GOT3 (cell line): ENCODE data around the gene SLC25A25.
"Not testable (repeated sequence)": the region's sequence is repeated elsewhere in the genome, so short reads cannot be mapped to it uniquely, and the experiment has no call there.

ENCODE experiments used
- DNase-seq: peaks from one replicate; lab custom pipeline; 2025; ENCODE audit warnings: mixed read lengths; lab: John Stamatoyannopoulos, UW

SLC25A25 gene

DNA sequence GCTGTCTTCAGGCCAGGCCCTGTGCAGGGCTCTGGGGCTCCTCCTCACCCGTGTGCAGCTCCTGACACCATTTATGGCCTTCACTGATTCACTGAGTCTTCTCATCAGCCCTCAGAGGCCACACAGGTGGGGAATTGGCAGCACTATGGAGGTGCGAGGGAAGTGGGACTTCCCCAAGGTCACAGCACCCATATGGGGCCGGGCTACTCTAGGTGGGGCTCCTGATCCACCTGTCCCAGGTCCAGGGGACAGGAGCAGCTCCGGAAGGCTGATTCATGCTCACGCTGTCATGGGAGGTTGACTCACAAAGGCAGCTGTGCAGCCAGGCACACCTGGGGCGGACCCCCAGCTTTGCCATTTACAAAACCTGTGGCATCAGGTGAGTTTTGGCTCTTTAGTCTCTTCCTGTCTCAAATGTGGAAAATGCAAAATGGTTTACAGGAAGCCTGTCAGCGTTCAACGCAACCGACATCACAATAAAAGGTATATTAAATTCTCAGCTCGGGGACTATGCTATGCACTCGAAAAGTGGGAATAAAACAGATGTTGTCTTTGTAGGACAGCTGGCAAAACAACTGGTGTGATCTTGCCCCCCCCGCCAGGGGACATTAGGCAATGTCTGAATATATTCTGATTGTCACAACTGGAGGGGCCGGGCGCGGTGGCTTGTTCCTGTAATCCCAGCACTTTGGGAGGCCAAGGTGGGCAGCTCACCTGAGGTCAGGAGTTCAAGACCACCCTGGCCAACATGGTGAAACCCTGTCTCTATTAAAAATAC, 15.9 kb upstream of the SLC25A25 start:
- DNase-seq = no peak

DNA sequence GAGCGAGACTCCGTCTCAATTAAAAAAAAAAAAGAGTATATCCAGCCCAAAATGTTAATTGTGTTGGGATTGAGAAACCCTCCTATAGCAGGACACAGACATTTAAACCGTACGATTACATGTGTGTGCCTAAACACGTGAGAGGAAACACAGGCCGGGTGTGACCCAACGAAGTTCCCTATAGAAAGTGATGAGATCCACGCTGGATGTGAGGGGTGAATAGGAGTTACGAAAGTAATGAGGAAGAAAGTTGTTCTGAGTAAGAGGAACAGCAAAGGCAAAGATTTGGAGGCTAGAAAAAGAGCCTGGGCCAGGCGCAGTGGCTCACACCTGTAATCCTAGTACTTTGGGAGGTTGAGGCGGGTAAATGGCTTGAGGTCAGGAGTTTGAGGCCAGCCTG, 14.5 kb upstream of the SLC25A25 start:
- DNase-seq = no peak

DNA sequence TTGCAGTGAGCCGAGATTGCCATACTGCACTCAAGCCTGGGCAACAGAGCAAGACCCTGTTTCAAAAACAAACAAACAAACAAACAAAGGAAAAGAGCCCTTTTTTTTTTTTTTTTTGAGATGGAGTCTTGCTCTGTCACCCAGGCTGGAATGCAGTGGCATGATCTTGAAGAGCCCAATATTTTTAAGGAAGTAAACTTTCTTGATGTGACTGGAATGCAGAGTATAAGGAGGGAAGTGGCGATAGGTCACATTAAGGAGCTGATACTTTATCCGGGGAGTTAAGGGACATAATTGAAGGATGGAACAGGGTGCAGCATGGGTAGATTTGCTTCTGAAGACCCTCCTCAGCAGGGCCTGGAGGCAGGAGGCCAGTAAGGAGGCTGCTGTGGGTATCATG, 13.9 kb upstream of the SLC25A25 start:
- DNase-seq = no peak

DNA sequence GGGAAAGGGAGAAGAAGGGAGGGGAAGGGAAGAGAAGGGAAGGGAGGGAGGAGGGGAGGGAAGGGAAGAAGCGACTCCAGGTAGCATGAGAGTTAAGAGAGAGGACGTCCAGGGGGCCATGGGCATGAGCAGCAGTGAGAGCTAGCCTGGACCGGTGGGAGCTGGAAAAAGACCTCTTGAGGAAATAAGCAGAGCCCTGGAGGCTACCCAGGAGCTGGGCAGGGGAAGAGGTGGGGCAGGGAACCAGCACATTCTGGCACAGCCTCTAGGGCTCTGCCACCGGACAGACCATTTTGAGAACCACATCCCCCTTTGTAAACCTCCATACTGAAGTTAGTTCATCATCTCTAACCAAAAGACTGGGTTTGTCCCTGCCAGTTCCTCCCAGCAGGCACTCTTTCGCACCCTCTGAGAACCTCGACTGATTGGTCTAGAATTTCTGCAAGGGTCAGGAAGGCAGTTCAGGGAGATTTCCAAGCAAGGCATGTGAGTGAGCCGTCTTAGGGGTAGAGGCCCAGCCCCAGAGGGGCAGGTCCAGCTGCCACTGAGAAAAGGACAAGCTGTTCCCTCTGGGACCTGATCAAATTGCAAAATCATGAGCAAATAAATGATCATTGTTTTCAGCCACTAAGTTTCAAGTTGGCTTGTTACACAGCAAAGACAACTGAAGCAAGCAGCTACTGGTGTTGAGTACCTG, 12.5 kb upstream of the SLC25A25 start:
- DNase-seq = no peak

DNA sequence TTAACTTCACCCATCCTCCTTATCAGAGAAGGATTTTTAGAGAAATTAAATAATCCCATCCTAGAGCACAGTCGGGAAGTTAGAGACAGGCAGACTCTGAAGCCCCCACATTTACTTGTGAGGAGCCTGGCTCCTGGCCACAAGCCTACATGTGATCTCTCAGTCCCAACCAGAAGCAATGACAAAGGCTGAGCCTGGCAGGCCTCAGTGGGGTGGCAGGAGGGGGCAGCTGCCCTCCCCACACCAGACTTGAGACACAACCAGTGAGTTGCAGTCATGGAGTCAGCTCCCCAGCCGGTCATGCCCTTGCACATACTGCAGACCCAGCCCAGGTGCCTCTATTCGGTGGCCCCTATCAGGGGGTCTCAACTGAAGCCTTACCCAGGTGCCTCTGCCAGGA, 11.9 kb upstream of the SLC25A25 start:
- no peak for DNase-seq

DNA sequence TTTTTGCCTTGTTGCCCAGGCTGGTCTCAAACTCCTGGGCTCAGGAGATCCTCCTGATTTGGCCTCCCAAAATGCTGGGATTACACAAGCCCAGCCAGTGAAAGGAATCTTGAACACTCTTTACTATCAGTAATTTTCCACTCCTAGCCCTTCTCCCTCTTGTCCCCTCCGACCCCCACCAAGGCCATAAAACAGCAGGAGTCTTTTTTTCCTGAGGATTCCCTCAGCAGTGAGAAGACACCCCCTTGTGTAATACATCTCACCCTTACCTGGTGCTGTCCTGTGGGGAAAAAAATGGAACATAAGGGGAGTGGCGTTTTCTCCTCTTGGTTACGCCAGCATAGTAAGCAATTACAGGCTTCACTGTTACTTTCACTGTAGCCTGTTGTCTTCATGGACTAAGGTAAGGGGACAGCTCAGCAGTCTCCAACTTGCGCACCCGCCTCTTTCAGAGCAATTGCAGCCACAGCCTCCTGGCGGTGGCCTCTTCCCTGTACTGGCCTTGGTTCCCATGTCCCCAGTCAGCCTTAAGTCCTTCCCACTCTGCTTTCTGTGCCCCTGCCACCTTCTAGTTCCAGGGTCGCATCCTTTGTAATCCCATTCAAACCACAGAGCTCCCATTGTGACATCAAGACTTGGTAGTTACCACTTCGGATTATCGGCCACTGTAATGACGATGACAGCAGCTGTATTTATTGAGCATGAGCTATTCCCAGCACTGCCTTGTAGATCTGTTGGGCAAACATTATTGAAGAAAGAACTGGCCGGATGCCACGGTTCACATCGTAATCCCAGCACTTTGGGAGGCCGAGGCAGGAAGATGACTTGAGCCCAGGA, 10.9 kb upstream of the SLC25A25 start:
- DNase-seq = no peak

DNA sequence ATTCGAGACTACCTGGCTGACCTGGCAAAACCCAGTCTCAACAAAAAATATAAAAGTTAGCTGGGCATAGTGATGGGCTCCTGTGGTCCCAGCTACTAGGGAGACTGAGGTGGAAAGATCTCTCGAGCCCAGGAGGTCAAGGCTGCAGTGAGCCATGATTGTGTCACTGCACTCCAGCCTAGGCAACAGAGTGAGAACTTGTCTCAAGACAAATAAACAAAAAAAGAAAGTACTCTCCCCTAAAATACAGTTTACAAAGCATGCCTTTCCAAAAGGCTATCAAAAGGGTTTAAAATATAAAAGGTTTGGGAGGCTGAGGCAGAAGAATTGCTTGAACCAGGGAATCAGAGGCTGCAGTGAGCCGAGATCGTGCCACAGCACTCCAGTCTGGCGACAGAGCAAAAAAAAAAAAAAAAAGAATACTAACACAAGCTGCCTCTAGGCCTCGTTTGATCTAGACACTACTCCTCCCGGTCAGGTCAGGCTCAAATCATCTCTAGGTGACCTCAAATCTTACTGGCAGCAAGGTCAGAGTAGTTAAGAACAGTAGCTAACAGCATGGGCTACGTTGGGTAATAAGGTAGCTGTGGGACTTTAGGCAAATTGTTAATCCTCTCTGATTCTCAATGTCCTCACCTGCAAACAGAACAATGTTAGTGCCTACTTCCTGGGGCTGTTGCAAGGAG, 10.2 kb upstream of the SLC25A25 start:
- DNase-seq = no peak

DNA sequence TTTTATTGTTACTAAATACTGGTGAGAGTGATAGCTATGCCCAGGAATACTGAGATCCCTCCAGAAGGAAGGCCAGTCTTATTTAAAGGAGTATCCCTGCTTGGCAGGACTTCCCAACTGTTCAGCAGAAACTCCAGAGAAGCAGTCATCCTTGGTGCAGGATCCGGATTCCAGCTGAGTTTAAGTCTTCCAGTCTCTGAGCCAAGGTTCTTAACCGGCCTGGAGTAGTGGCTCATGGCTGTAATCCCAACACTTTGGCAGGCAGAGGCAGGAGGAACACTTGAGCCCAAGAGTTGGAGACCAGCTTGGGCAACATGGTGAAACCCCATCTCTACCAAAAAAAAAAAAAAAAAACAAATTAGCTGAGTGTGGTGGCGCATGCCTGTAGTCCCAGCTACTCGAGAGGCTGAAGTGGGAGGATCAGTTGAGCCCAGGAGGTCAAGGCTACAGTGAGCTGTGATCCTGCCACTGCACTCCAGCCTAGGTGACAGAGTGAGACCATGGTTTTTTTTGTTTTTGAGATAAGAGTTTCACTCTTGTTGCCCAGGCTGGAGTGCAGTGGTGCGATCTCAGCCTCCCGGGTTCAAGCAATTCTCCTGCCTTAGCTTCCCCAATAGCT, 8.6 kb upstream of the SLC25A25 start:
- DNase-seq = no peak

DNA sequence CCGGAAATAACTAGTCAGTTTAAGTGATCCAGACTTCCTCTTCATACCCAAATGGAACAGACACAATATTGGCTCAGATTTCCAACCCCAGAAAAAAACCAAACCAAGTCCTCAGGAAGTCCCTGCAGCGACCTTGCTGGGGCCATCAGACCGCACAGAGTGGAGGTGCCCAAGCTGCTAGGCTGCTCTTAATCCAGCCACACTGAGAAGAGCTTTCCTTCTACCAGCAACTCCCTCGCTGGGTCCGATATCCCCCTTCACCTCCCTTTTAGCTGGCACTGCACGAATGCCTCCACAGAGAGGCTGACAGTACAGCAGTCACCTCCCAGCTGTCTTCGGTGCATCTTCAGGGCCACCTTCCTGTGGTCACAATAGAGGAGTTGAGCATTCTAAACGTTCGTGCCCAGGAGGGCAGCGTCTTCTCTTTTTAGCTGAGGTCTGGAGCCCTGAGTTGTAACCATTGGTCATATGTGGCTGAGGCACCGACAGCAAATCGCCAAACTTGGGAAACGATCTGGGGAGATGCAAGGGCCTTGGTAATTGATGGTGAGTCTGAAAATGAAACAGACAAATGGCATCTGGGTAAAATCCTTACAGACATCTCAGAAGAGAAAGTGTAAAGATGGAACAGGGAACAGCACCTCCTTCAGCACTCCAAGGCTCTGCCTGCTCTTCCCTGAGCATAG, 6.6 kb upstream of the SLC25A25 start:
- no peak for DNase-seq

DNA sequence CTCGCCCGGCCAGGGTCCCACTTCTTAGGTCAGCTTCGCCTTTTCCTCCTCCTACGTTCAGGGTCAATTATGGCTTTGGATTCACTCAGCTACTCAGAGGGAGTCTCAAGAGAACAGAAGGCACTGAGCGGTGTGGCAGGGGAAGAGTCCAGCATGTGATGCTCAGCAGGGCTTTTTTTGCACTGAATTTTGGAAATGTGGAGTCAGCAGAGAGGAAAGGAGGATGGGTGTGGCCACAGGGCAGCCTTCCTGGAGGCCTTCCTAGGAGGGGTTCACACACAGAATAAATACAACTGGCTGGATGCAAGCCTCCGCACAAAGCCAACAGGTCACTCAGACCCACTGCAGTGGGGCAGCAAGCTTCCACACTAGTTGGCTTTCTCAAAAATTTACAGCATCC, 5.8 kb upstream of the SLC25A25 start:
- DNase-seq = no peak

DNA sequence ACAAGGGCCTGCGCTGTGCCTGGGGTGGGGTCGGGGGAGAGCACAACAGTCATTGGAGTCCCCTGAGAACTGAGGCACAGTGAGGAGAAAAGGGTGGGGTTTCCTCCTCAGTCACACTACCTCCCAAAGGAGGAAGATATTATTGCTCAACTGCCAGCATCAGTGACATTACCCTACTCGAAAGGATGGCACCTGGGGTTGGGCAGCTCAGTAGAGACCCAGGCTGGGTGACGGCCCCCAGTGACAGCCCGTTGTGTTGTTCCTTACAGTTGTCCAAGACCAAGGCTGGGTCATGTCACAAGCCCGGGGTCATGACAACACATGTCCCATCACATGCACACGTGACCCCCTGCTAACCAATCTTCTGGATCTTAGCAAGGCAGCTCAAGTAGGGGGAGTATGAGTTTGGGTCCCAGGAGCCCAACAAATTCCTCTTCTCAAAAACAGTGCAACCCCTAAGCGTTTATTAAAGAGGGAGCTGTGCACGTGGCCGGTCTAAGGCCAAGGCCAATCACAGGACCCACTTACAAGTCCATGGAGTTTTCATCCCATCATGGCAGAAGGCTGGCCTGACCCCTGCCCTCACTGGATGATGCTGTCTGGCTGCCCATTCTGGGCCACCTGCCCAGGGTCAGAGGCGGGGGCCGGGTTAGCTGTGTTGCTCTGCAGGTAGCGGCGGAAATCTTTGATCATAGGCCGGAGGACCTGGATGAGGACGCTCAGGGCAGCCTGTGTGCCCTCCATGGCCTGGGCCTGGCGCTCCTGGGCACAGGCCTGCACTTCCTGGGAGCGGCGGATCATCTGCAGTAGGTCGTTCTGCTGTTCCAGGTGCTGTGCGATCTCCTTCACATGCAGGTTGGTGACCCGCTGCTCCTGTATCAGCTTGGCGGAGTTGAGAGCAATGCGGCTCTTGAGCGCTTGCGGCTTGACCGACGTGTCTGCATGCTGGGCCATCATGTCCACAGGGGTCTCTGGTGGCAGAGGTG, 4.9 kb upstream of the SLC25A25 start:
- DNase-seq = no peak

DNA sequence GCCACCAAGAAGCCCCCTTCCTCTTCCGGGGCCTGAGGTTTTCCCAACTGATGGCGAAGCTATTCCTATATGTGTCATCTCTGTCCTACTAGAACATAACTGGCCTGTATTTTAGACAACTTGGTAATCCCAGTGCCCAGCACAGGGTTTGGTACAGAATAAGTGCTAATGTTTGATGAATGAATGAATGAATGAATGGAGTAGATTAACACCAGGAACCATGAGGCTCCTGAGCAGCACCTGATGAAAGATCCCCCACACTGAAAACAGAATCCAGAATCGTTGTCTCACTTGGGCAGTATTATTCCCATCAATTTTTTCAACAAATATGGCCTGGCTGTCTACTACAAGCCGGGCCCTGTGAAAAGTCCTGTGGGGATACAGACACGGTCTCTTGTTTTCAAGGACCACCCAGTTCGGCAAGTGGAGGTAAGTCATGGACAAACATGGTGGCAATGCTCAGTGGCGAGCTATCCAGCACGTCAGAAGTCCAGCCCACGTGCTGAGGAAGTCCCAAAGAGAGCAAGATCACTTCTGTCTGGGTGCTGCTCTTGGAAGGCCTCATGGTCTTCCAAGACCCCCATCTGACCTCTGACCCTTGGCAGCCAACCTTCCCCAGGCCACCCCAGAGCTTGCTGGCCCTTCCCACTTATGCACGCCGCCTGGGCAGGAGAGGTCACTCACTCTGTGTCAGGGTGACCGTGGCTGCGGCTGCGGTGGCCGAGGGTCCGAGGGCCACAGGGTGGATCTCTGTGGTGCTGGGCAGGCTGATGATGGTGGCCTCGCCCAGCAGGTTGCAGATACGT, 1.9 kb upstream of the SLC25A25 start:
- DNase-seq = no peak

DNA sequence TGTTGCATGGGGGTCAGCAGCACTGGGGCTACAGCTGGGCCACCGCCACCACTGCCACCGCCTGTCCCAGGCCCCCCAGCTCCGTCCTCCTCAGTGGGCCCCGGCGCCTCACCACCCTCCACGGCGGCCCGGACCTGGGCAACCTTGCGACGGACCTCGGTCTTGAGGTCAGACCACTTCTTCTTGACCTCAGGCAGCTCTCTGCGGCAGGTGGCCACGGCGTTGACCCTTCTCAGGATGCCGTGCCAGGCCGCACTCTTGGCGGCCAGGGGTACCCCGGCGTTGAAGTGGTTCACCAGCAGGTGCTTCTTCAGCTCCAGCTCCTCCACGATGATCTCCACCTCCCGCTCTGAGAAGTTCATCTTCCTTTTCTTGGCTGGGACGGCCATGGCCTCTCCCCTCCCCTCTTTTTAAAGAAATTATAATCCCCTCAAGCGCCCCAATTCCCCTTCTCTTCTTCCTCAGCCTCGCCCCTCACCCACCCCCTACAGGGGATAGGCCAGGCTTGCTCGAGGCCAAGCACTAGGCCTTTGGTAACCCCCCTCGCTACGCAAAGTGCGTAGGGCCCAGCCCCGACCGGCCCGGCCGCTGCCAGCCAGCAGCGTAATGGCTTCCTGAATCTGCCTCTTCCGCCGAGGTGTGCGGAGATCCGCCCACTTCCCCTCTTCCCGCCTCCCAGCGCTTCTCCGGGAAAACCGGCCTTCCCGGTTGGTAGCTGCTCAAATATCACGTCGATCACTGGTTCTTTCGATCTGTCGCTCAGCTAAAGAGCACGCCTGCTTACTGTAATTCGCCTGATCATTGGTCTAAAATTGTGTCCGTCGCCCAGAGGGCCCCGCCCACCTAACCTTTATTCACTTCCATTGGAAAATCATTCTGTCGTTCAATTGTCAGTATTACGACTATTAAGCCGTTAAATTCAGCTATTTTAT, 1.1 kb upstream of the SLC25A25 start, which contains the start of gene NAIF1:
TSS of gene NAIF1 (minus strand) at position 608 of the 932 bp plus-strand sequence. CDS start at position 389, 219 bp downstream.
- peak; percentile 77 for DNase-seq

DNA sequence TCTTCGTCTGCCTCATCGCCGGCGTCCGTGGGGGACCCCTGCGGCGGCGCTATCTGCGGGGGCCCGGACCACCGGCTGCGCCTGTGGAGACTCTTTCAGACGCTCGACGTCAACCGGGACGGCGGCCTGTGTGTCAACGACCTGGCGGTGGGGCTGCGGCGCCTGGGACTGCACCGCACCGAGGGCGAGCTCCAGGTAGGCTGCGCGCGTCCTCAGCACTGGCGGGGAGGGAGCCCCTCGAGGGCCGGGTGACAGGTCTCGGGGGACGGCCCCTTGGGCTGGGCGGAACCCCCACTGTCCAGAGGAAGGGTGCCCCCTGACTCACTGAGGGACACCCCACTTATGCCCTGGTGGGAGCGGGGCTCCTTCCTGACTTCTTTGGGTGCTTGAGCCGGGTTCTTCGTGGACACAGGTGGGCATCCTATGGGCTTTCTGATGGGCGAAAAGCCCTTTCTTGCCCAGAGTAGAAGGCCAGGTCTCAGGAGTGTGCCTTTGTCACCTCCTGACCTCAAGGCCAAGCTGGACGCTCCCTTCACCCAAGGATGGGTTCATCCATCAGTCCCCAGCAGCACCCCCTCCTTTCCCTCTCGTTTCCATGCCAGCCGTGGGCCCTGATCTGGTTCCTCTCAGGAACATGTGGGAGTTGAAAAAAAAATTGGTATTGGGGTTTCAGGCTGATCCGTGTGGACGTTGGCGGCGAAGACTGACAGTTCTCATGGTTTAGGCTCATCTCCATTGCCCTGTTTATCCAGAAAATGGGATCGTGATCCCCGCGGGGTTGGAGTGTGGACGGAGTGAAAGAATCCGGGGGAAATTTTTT, 564 bp downstream of the SLC25A25 start:
- DNase-seq = no peak

DNA sequence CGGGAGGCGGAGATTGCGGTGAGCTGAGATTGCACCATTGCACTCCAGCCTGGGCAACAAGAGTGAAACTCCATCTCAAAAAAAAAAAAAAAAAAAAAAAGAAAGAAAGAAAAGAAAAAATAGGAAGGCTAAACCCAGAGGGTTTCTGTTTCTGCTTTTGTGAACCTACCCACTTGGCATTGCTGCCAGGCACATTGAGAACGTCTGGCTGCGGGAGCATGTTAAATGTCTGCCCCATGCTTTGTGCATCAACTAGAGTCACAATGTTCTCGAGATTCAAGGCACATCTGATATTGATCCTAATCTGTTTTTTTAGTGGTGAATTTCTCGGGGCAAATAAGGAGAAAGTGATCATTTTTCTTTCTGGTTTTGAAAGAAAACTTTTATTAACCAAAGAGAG, 2.8 kb downstream of the SLC25A25 start:
- DNase-seq = no peak

DNA sequence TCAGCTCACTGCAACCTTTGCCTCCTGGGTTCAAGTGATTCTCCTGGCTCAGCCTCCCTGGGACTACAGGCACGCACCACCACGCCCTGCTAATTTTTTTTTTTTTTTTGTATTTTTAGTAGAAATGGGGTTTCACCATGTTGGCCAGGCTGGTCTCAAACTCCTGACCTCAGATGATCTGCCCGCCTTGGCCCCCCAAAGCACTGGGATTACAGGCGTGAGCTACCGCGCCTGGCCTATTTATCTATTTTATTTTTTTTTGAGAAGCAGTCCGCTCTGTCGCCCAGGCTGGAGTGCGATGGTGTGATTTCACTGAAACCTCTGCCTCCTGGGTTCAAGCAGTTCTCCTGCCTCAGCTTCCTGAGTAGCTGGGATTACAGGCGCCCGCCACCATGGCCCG, 3.4 kb downstream of the SLC25A25 start:
- DNase-seq = not testable (repeated sequence)
